PFSK-1 (cell line): ENCODE measurements around the gene EME1.

Source experiments
- FOXP2 ChIP-seq: optimal IDR thresholded peaks from 2 replicates; pipeline ENCODE3; 2011; ENCODE audit warnings: borderline replicate concordance, control low read depth, inconsistent platforms; ENCODE audit not compliant: insufficient read depth; ENCODE audit errors: extremely low read length, extremely low read depth
- POLR2AphosphoS5 ChIP-seq: IDR thresholded peaks from 2 replicates; pipeline ENCODE4 v1.6.1; 2012; ENCODE audit warnings: low read depth, mild to moderate bottlenecking, control low read depth, low read length, moderate library complexity
- SIN3A ChIP-seq: IDR thresholded peaks from 2 replicates; pipeline ENCODE4 v1.6.1; 2012; ENCODE audit warnings: mild to moderate bottlenecking, low read length, moderate library complexity, borderline replicate concordance; ENCODE audit not compliant: insufficient read depth
- TAF1 ChIP-seq: IDR thresholded peaks from 2 replicates; pipeline ENCODE4 v1.6.1; 2012; ENCODE audit warnings: low read length, control low read depth, borderline replicate concordance; ENCODE audit not compliant: insufficient read depth
- TF ChIP-seq, protein P1 (sequence below), 2 experiments: IDR thresholded peaks; 2 replicates each; pipeline versions ENCODE4 v1.6.1 to v1.8.0; 2011 to 2012; ENCODE audit warnings: low read depth in 2 of 2, low read length in 2 of 2, control low read depth in 1 of 2, inconsistent platforms in 1 of 2, mild to moderate bottlenecking in 1 of 2, moderate library complexity in 1 of 2; ENCODE audit not compliant: insufficient read depth in 1 of 2

The EME1 gene

GRCh38 chr17:50420419-50421112 is 47.5 kb downstream of the EME1 start:
- TF ChIP-seq SIN3A (no peak), POLR2AphosphoS5 (no peak), TAF1 (no peak), FOXP2 (no peak)
- TF ChIP-seq, protein P1, sequence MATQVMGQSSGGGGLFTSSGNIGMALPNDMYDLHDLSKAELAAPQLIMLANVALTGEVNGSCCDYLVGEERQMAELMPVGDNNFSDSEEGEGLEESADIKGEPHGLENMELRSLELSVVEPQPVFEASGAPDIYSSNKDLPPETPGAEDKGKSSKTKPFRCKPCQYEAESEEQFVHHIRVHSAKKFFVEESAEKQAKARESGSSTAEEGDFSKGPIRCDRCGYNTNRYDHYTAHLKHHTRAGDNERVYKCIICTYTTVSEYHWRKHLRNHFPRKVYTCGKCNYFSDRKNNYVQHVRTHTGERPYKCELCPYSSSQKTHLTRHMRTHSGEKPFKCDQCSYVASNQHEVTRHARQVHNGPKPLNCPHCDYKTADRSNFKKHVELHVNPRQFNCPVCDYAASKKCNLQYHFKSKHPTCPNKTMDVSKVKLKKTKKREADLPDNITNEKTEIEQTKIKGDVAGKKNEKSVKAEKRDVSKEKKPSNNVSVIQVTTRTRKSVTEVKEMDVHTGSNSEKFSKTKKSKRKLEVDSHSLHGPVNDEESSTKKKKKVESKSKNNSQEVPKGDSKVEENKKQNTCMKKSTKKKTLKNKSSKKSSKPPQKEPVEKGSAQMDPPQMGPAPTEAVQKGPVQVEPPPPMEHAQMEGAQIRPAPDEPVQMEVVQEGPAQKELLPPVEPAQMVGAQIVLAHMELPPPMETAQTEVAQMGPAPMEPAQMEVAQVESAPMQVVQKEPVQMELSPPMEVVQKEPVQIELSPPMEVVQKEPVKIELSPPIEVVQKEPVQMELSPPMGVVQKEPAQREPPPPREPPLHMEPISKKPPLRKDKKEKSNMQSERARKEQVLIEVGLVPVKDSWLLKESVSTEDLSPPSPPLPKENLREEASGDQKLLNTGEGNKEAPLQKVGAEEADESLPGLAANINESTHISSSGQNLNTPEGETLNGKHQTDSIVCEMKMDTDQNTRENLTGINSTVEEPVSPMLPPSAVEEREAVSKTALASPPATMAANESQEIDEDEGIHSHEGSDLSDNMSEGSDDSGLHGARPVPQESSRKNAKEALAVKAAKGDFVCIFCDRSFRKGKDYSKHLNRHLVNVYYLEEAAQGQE (IDR thresholded peaks at IDR 0.05; ENCODE audit: insufficient read depth in 1 of 2, low read depth in 2 of 2, low read length in 2 of 2), result no peak

DNA sequence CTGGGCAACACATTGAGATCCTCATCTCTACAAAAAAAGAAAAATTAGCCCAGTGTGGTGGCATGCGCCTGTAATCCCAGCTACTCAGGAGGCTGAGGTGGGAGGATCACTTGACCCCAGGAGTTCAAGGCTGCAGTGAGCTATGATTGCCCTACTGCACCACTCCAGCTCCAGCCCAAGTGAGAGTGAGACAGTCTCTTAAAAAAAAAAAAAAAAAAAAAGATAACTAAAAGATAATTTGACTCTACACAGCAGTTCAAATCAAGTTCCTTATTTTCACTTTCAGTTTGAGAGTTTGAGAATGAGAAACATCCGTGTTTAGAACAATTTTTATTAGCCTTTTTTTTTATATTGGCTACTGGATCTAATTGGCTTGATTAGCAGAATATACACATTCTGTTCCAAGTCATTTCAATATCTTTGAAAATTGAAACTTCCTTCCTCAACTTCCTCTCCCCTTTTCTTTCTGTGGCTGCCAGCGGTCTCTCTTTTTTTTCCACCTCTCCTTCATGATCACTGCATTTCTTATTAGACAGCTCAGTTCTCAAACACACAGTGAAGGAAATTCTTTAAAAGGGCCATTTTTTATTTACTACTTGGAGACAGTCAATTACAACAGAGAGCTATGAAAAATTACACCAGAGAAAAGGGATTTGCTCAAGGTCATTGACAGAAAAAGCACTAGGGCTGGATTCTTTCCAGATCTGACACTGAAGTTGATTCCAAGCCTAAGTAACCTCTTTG is 48.5 kb downstream of the EME1 start:
- TF ChIP-seq TAF1, result no peak
- no peak for TF ChIP-seq POLR2AphosphoS5
- no peak for TF ChIP-seq FOXP2
- TF ChIP-seq, protein P1 (IDR thresholded peaks at IDR 0.05; ENCODE audit: insufficient read depth in 1 of 2, low read depth in 2 of 2, low read length in 2 of 2), result no peak
- no peak for TF ChIP-seq SIN3A

GRCh38 chr17:50422738-50423137 is 49.7 kb downstream of the EME1 start:
- TF ChIP-seq FOXP2, result no peak

DNA sequence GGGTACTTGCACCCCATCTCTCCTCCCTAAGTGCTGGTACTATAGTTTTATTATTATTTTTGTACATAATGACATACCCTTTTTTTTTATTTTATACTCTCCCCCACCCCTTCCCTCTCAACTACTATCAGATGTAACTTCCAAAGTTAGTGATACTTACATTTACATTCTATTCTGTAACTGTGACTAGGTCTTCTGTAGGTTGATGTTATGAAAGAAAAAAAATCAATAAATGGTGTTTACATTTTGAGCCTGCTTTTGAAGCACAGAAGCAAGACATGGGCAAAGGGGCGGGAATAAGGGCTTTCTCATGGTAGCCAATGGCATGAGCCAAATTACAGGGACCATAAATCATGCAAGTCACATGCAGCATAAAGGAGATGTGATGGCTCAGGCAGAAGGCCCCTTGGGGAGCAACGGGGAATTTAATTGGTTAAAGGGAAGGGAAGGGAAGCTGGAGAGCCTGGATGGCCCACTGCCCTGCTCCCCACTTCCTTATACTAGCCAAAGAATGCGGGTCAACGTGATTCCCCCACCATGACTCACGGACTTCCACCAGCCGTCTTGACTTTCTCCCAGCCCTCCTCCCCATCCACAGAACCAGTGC is 50.6 kb downstream of the EME1 start:
- TF ChIP-seq, protein P1 (IDR thresholded peaks at IDR 0.05; ENCODE audit: insufficient read depth in 1 of 2, low read depth in 2 of 2, low read length in 2 of 2), result no peak
- TF ChIP-seq FOXP2, result no peak
- TF ChIP-seq SIN3A, result no peak
- no peak for TF ChIP-seq POLR2AphosphoS5
- no peak for TF ChIP-seq TAF1

- TF ChIP-seq TAF1, result no peak
- TF ChIP-seq, protein P1 (IDR thresholded peaks at IDR 0.05; ENCODE audit: insufficient read depth in 1 of 2, low read depth in 2 of 2, low read length in 2 of 2), result no peak
- no peak for TF ChIP-seq SIN3A
- no peak for TF ChIP-seq FOXP2
- no peak for TF ChIP-seq POLR2AphosphoS5
Observed at GRCh38 chr17:50424246-50424995, 51.4 kb downstream of the EME1 start.
